CD14-positive monocyte (primary cell): Measurements from ENCODE around the gene DGKI. TPM values are rescaled to one million over a fixed set of nuclear protein-coding genes. Genes with fewer than 3 reads are reported as not detected.

ENCODE experiments used
- DNase-seq, 3 donors: peaks; one replicate each; pipeline ENCODE4 v3.0.0-alpha.2; 2011 to 2022
- H2AFZ ChIP-seq: 2 replicates; pipeline ENCODE4 v1.6.0; 2012; ENCODE audit warnings: mild to moderate bottlenecking, low read depth, low read length, inconsistent platforms; ENCODE audit not compliant: insufficient read depth, poor library complexity, severe bottlenecking
- H3K27ac ChIP-seq, 2 donors: 1 replicate in 1 of 2; 2 replicates in 1 of 2; pipeline ENCODE4 v1.5.1; 2012 to 2013; ENCODE audit warnings: low read length in 2 of 2, control low read depth in 1 of 2, inconsistent platforms in 1 of 2, low read depth in 1 of 2, mild to moderate bottlenecking in 1 of 2
- H3K27me3 ChIP-seq, 2 donors: one replicate each; pipeline versions ENCODE4 v1.6.0 to v1.6.1; 2011 to 2013; ENCODE audit warnings: low read length in 2 of 2; ENCODE audit not compliant: control insufficient read depth in 2 of 2, insufficient read depth in 2 of 2
- H3K36me3 ChIP-seq, 2 donors: replicated peaks in 1 of 2; 1 replicate in 1 of 2; 2 replicates in 1 of 2; pipeline versions ENCODE4 v1.5.1 to v1.6.1; 2012 to 2013; ENCODE audit warnings: low read length in 2 of 2, control low read depth in 1 of 2, inconsistent platforms in 1 of 2, mild to moderate bottlenecking in 1 of 2; ENCODE audit not compliant: insufficient read depth in 2 of 2, control insufficient read depth in 1 of 2
- H3K4me1 ChIP-seq, 2 donors: 1 replicate in 1 of 2; 2 replicates in 1 of 2; pipeline versions ENCODE4 v1.5.1 to v1.6.1; 2012 to 2013; ENCODE audit warnings: low read length in 2 of 2, control low read depth in 1 of 2, inconsistent platforms in 1 of 2, mild to moderate bottlenecking in 1 of 2, moderate library complexity in 1 of 2; ENCODE audit not compliant: insufficient read depth in 2 of 2, control insufficient read depth in 1 of 2
- H3K4me2 ChIP-seq: replicated peaks from 2 replicates; pipeline ENCODE3; 2012; ENCODE audit warnings: low read length, moderate library complexity, mild to moderate bottlenecking; ENCODE audit not compliant: poor library complexity, severe bottlenecking; ENCODE audit errors: extremely low read depth
- H3K4me3 ChIP-seq, 3 experiments: fragments of 200-600 bp in 1 of 3; sonication (generic) in 1 of 3; replicated peaks in 1 of 3; 1 replicate in 2 of 3; 2 replicates in 1 of 3; pipeline ENCODE4 v1.5.1; 2011 to 2013; ENCODE audit warnings: low read length in 3 of 3, mild to moderate bottlenecking in 3 of 3, control low read depth in 2 of 3, low read depth in 2 of 3, inconsistent platforms in 1 of 3, moderate library complexity in 1 of 3
- H3K79me2 ChIP-seq: 2 replicates; pipeline ENCODE4 v1.6.0; 2012; ENCODE audit warnings: mild to moderate bottlenecking, control low read depth, inconsistent platforms, low read length, moderate library complexity; ENCODE audit not compliant: insufficient read depth
- H3K9ac ChIP-seq: 2 replicates; pipeline ENCODE4 v1.6.0; 2017; ENCODE audit warnings: low read length, mild to moderate bottlenecking; ENCODE audit not compliant: insufficient read depth, poor library complexity, severe bottlenecking
- H3K9me3 ChIP-seq, 2 donors: replicated peaks in 1 of 2; 1 replicate in 1 of 2; 2 replicates in 1 of 2; pipeline versions ENCODE4 v1.5.1 to v1.6.1; 2012 to 2013; ENCODE audit warnings: low read length in 2 of 2, control low read depth in 1 of 2; ENCODE audit not compliant: control insufficient read depth in 1 of 2, insufficient read depth in 1 of 2
- H4K20me1 ChIP-seq: 2 replicates; pipeline ENCODE4 v1.6.0; 2012; ENCODE audit warnings: mild to moderate bottlenecking, low read length, control low read depth, moderate library complexity; ENCODE audit not compliant: insufficient read depth
- H3K27ac Mint-ChIP-seq, 7 donors: one replicate each; pipeline ENCODE4 v1.8.0; 2020; ENCODE audit warnings: mild to moderate bottlenecking in 7 of 7, mixed read lengths in 7 of 7, moderate library complexity in 6 of 7, inconsistent platforms in 2 of 7
- H3K27me3 Mint-ChIP-seq, 3 donors: one replicate each; pipeline ENCODE4 v1.8.0; 2021 to 2022; ENCODE audit warnings: low read depth in 3 of 3, mild to moderate bottlenecking in 3 of 3, mixed read lengths in 3 of 3, moderate library complexity in 3 of 3, inconsistent platforms in 1 of 3
- H3K36me3 Mint-ChIP-seq, 2 donors: one replicate each; pipeline ENCODE4 v1.8.0; 2020; ENCODE audit warnings: mixed read lengths in 2 of 2, inconsistent platforms in 1 of 2, mild to moderate bottlenecking in 1 of 2
- H3K4me1 Mint-ChIP-seq: one replicate; pipeline ENCODE4 v1.8.0; 2020; ENCODE audit warnings: mild to moderate bottlenecking, mixed read lengths
- H3K4me3 Mint-ChIP-seq, 2 donors: one replicate each; pipeline ENCODE4 v1.8.0; 2020; ENCODE audit warnings: mild to moderate bottlenecking in 2 of 2, mixed read lengths in 2 of 2, moderate library complexity in 1 of 2
- H3K9me3 Mint-ChIP-seq, 7 donors: one replicate each; pipeline ENCODE4 v1.8.0; 2020 to 2022; ENCODE audit warnings: mixed read lengths in 7 of 7, mild to moderate bottlenecking in 6 of 7, moderate library complexity in 6 of 7, inconsistent platforms in 2 of 7
- whole genome bisulfite sequencing: methylation state at CpG from one replicate; pipeline ENCODE4 v1.1.5; 2013; ENCODE audit warnings: missing lambda C conversion rate; ENCODE audit not compliant: insufficient coverage; 5-methylcytosine and 5-hydroxymethylcytosine counted together
- intact Hi-C, 2 donors: fragments of 100-400 bp; cut with micrococcal nuclease; formaldehyde crosslinking; loops; one replicate each; pipeline versions ENCODE4 v1.15.0 to v1.15.1; 2023
- polyA plus RNA-seq, 3 donors: library from polyadenylated mRNA; depleted of rRNA in 1 of 3; unstranded in 2 of 3; stranded (reverse) in 1 of 3; fragments of 300-500 nt in 2 of 3; fragments of >200 nt in 1 of 3; fragmentation: Illumina TruSeq in 2 of 3; gene quantifications; 1 replicate in 2 of 3; 2 replicates in 1 of 3; pipeline ENCODE4 v1.2.3, GENCODE V29; 2012 to 2021
- TF ChIP-seq, protein P1 (sequence below): fragments of 200-600 bp; IDR thresholded peaks from one replicate; pipeline ENCODE4 v1.8.0; 2022; ENCODE audit warnings: antibody characterized with exemption, mild to moderate bottlenecking

Gene DGKI
- polyA plus RNA-seq, 3 donors: not detected

DNA sequence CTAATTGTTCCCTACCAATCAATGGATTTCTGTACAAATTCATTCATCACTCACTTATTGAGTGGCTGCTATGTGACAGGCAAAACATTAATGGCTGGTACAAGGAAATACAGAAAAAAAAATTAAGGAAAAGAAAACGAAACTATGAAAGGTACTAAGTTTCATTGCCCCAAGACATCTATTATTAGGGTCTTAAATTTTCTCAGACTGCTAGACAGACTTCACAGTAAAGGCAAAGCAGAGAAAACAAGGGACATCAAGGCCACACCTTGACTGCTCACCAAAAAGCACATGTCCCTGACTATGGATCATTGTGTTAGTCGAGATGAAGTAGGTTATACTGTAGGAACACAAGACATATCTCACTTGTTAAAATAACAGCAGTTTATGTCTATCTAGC is 36.5 kb downstream of the DGKI start:
- H4K20me1 ChIP-seq: no peaks in the 10 kb centered on the region
- no peaks in the 10 kb centered on the region for H3K9me3 ChIP-seq
- Mint-ChIP-seq H3K4me1 (no peaks in the 10 kb centered on the region), H3K4me3 (no peak overlapping the region), H3K9me3 (peaks cover 0 to 2% (median 0%) of the 10 kb centered on the region in 7 donors), H3K27ac (no peak overlapping the region), H3K27me3 (peaks cover 2 to 5% (median 3%) of the 10 kb centered on the region in 3 donors), H3K36me3 (no peaks in the 10 kb centered on the region)
- H3K9ac ChIP-seq: no peak overlapping the region
- H3K36me3 ChIP-seq: no peaks in the 10 kb centered on the region
- no peak overlapping the region for H2AFZ ChIP-seq
- no peak for DNase-seq
- no peaks in the 10 kb centered on the region for H3K79me2 ChIP-seq
- intact Hi-C loops: no loop called here
- H3K27ac ChIP-seq: no peak overlapping the region
- no peak overlapping the region for H3K4me2 ChIP-seq
- H3K4me3 ChIP-seq: no peak overlapping the region
- WGBS: no CpG with 5 or more reads among the region's 2 CpGs
- H3K4me1 ChIP-seq: no peaks in the 10 kb centered on the region
- no peaks in the 10 kb centered on the region for H3K27me3 ChIP-seq
- TF ChIP-seq, protein P1, sequence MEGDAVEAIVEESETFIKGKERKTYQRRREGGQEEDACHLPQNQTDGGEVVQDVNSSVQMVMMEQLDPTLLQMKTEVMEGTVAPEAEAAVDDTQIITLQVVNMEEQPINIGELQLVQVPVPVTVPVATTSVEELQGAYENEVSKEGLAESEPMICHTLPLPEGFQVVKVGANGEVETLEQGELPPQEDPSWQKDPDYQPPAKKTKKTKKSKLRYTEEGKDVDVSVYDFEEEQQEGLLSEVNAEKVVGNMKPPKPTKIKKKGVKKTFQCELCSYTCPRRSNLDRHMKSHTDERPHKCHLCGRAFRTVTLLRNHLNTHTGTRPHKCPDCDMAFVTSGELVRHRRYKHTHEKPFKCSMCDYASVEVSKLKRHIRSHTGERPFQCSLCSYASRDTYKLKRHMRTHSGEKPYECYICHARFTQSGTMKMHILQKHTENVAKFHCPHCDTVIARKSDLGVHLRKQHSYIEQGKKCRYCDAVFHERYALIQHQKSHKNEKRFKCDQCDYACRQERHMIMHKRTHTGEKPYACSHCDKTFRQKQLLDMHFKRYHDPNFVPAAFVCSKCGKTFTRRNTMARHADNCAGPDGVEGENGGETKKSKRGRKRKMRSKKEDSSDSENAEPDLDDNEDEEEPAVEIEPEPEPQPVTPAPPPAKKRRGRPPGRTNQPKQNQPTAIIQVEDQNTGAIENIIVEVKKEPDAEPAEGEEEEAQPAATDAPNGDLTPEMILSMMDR: no peak

DNA sequence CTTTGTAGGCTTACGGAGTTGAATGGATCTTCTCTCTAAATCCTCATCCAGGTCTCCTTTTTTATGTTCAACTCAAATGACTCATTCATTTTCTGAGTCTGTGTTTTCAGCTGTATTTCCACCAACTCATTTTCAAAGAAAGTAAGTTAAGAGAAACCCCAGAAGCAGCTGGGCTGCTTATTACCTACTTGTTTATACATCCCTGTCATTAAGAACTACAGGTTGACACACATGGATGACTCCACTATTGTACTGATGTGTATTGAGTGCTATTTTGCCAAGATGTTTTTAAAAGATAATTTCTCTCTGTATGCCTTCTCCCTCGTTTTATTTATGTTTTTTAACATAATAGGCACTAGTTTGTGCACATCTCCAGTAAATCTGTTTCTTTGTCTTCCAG is 41.9 kb downstream of the DGKI start:
- no peak overlapping the region for H3K4me3 ChIP-seq
- intact Hi-C loops: no loop called here
- Mint-ChIP-seq H3K4me1 (no peaks in the 10 kb centered on the region), H3K27me3 (peaks cover 2 to 8% (median 4%) of the 10 kb centered on the region in 3 donors), H3K9me3 (peaks cover 0 to 2% (median 0%) of the 10 kb centered on the region in 7 donors), H3K27ac (no peak overlapping the region), H3K36me3 (no peaks in the 10 kb centered on the region), H3K4me3 (no peak overlapping the region)
- H3K4me2 ChIP-seq: no peak overlapping the region
- H2AFZ ChIP-seq: no peak overlapping the region
- H4K20me1 ChIP-seq: no peaks in the 10 kb centered on the region
- H3K79me2 ChIP-seq: no peaks in the 10 kb centered on the region
- H3K4me1 ChIP-seq: no peaks in the 10 kb centered on the region
- H3K9me3 ChIP-seq: no peaks in the 10 kb centered on the region
- no peak for DNase-seq
- H3K9ac ChIP-seq: no peak overlapping the region
- no peak overlapping the region for H3K27ac ChIP-seq
- no peaks in the 10 kb centered on the region for H3K36me3 ChIP-seq
- no peaks in the 10 kb centered on the region for H3K27me3 ChIP-seq
- TF ChIP-seq, protein P1: no peak
- no CpG with 5 or more reads among the region's 2 CpGs for WGBS
